GM18520 (cell line): Measurements from ENCODE around the gene MAML2.

Experiments
- ATAC-seq: cut with Tn5 transposase; IDR thresholded peaks from one replicate; pipeline ENCODE4 v1.9.1; 2021; ENCODE audit not compliant: unreplicated experiment

The MAML2 gene

GRCh38 chr11:96242971-96243647 lies 99.9 kb downstream of the MAML2 start:
- peak; percentile 92 for ATAC-seq

GRCh38 chr11:96242191-96242847 lies 100.7 kb downstream of the MAML2 start:
- ATAC-seq = no peak

GRCh38 chr11:96241331-96241841 lies 101.6 kb downstream of the MAML2 start:
- ATAC-seq = no peak

GRCh38 chr11:96238563-96239135 lies 104.3 kb downstream of the MAML2 start:
- ATAC-seq = no peak

GRCh38 chr11:96237766-96238266 lies 105.2 kb downstream of the MAML2 start:
- no peak for ATAC-seq

GRCh38 chr11:96235751-96236150 lies 107.2 kb downstream of the MAML2 start:
- peak; percentile 94 for ATAC-seq

GRCh38 chr11:96234866-96235441 lies 108.0 kb downstream of the MAML2 start:
- ATAC-seq = no peak

- no peak for ATAC-seq
Observed at GRCh38 chr11:96232132-96232531, 110.9 kb downstream of the MAML2 start.

GRCh38 chr11:96230686-96231085 lies 112.3 kb downstream of the MAML2 start:
- no peak for ATAC-seq

GRCh38 chr11:96229354-96229977 lies 113.5 kb downstream of the MAML2 start:
- no peak for ATAC-seq

GRCh38 chr11:96228910-96229309 lies 114.1 kb downstream of the MAML2 start:
- no peak for ATAC-seq

- no peak for ATAC-seq
Observed at GRCh38 chr11:96228473-96228891, 114.5 kb downstream of the MAML2 start.

- no peak for ATAC-seq
Observed at GRCh38 chr11:96227244-96227643, 115.8 kb downstream of the MAML2 start.

- no peak for ATAC-seq
Observed at GRCh38 chr11:96223083-96223482, 119.9 kb downstream of the MAML2 start.

- ATAC-seq = no peak
Observed at GRCh38 chr11:96222102-96222501, 120.9 kb downstream of the MAML2 start.

GRCh38 chr11:96221244-96222070 lies 121.5 kb downstream of the MAML2 start:
- ATAC-seq = no peak

- no peak for ATAC-seq
Observed at GRCh38 chr11:96219981-96220623, 122.9 kb downstream of the MAML2 start.

- ATAC-seq = no peak
Observed at GRCh38 chr11:96218901-96219300, 124.1 kb downstream of the MAML2 start.

- no peak for ATAC-seq
Observed at GRCh38 chr11:96218006-96218405, 125.0 kb downstream of the MAML2 start.

GRCh38 chr11:96217206-96217605 lies 125.8 kb downstream of the MAML2 start:
- no peak for ATAC-seq
